ENCODE results near the gene PDE10A. TPM values are rescaled to one million over a fixed set of nuclear protein-coding genes. Genes with fewer than 3 reads are reported as not detected.

Gene PDE10A
- total RNA-seq, 1 donor from 2014 or later, result 2.7 TPM

GRCh38 chr6:165574220-165575157, 88.6 kb downstream of the PDE10A start:
- H3K36me3 ChIP-seq, result no peaks in the 10 kb centered on the region
- no peak overlapping the region for H3K27ac ChIP-seq
- H3K4me1 ChIP-seq, result no peaks in the 10 kb centered on the region
- no peak for TF ChIP-seq CTCF (IDR thresholded peaks at IDR 0.05)
- no peak for ATAC-seq
- no peak for DNase-seq
- H3K9me3 ChIP-seq, result no peaks in the 10 kb centered on the region
- no peak overlapping the region for H3K4me3 ChIP-seq
- intact Hi-C loops (cut with DNase I), result no loop called here
- no peaks in the 10 kb centered on the region for H3K27me3 ChIP-seq (ENCODE audit: low read depth)

- ATAC-seq (peak; percentile 63 to 83), DNase-seq (no peak)
- H3K4me1 ChIP-seq, result no peaks in the 10 kb centered on the region
- no peak for TF ChIP-seq CTCF (IDR thresholded peaks at IDR 0.05)
- intact Hi-C loops (cut with DNase I), result no loop called here
- H3K27me3 ChIP-seq (ENCODE audit: low read depth), result no peaks in the 10 kb centered on the region
- H3K27ac ChIP-seq, result no peak overlapping the region
- H3K4me3 ChIP-seq, result no peak overlapping the region
- H3K36me3 ChIP-seq, result no peaks in the 10 kb centered on the region
- H3K9me3 ChIP-seq, result no peaks in the 10 kb centered on the region
These were observed 89.4 kb downstream of the PDE10A start for GRCh38 chr6:165573671-165574070.

- ATAC-seq (peak in 1 of 2 donors; percentile 38), DNase-seq (no peak)
- no peaks in the 10 kb centered on the region for H3K9me3 ChIP-seq
- intact Hi-C loops (cut with DNase I), result no loop called here
- no peaks in the 10 kb centered on the region for H3K4me1 ChIP-seq
- no peaks in the 10 kb centered on the region for H3K27me3 ChIP-seq (ENCODE audit: low read depth)
- H3K36me3 ChIP-seq, result no peaks in the 10 kb centered on the region
- H3K27ac ChIP-seq, result no peak overlapping the region
- TF ChIP-seq CTCF (IDR thresholded peaks at IDR 0.05), result no peak
- no peak overlapping the region for H3K4me3 ChIP-seq
These were observed 91.3 kb downstream of the PDE10A start for GRCh38 chr6:165571721-165572132.

GRCh38 chr6:165571068-165571682, 91.9 kb downstream of the PDE10A start:
- no peak for DNase-seq
- H3K9me3 ChIP-seq, result no peaks in the 10 kb centered on the region
- no peaks in the 10 kb centered on the region for H3K4me1 ChIP-seq
- H3K27ac ChIP-seq, result no peak overlapping the region
- TF ChIP-seq CTCF (IDR thresholded peaks at IDR 0.05), result no peak
- no peaks in the 10 kb centered on the region for H3K27me3 ChIP-seq (ENCODE audit: low read depth)
- ATAC-seq, result peak in 1 of 2 donors; percentile 8
- no peaks in the 10 kb centered on the region for H3K36me3 ChIP-seq
- no peak overlapping the region for H3K4me3 ChIP-seq
- intact Hi-C loops (cut with DNase I), result no loop called here

GRCh38 chr6:165568326-165568725, 94.7 kb downstream of the PDE10A start:
- ATAC-seq (no peak), DNase-seq (no peak)
- no peak for TF ChIP-seq CTCF (IDR thresholded peaks at IDR 0.05)
- Histone ChIP-seq H3K27me3 (ENCODE audit: low read depth) (no peaks in the 10 kb centered on the region), H3K4me3 (no peak overlapping the region), H3K9me3 (no peaks in the 10 kb centered on the region), H3K36me3 (no peaks in the 10 kb centered on the region), H3K4me1 (no peaks in the 10 kb centered on the region), H3K27ac (no peak overlapping the region)
- intact Hi-C loops (cut with DNase I), result no loop called here

All from lower lobe of right lung (tissue), 2 donors.